Ectodermal cell (in vitro differentiated cells): ENCODE results near the gene KCNK16. TPM values are rescaled to one million over a fixed set of nuclear protein-coding genes. Genes with fewer than 3 reads are reported as not detected.

Source experiments
- H3K27ac ChIP-seq: 2 replicates; pipeline ENCODE4 v1.7.0; 2013; ENCODE audit warnings: mild to moderate bottlenecking, low read depth, low read length; ENCODE audit not compliant: insufficient read depth, poor library complexity, severe bottlenecking
- H3K27me3 ChIP-seq: 2 replicates; pipeline ENCODE4 v1.7.0; 2013; ENCODE audit warnings: mild to moderate bottlenecking, low read length; ENCODE audit not compliant: insufficient read depth, control insufficient read depth, poor library complexity, severe bottlenecking
- H3K36me3 ChIP-seq: one replicate; pipeline ENCODE4 v1.7.0; 2013; ENCODE audit warnings: low read length; ENCODE audit not compliant: control insufficient read depth, insufficient read depth
- H3K4me1 ChIP-seq: one replicate; pipeline ENCODE4 v1.7.0; 2013; ENCODE audit warnings: low read length; ENCODE audit not compliant: control insufficient read depth, insufficient read depth
- H3K4me3 ChIP-seq: 2 replicates; pipeline ENCODE4 v1.7.0; 2013; ENCODE audit warnings: low read depth, low read length, control low read depth; ENCODE audit not compliant: insufficient read depth
- H3K9me3 ChIP-seq: 2 replicates; pipeline ENCODE4 v1.7.0; 2013; ENCODE audit warnings: mild to moderate bottlenecking, low read length, moderate library complexity; ENCODE audit not compliant: control insufficient read depth
- WGBS, 2 experiments: methylation state at CpG; one replicate each; pipeline ENCODE4 v1.1.7; 2013; ENCODE audit warnings: missing lambda C conversion rate in 2 of 2; 5-methylcytosine and 5-hydroxymethylcytosine counted together
- polyA plus RNA-seq, 4 experiments: library from polyadenylated mRNA; stranded (reverse); fragments of 50-300 nt; gene quantifications; one replicate each; pipeline ENCODE4 v1.2.3, GENCODE V29; 2013

The KCNK16 gene
- not detected for polyA plus RNA-seq (2013, experiment 1 of 4)
- not detected for polyA plus RNA-seq (2013, experiment 2 of 4)
- polyA plus RNA-seq (2013, experiment 3 of 4): not detected
- not detected for polyA plus RNA-seq (2013, experiment 4 of 4)

DNA sequence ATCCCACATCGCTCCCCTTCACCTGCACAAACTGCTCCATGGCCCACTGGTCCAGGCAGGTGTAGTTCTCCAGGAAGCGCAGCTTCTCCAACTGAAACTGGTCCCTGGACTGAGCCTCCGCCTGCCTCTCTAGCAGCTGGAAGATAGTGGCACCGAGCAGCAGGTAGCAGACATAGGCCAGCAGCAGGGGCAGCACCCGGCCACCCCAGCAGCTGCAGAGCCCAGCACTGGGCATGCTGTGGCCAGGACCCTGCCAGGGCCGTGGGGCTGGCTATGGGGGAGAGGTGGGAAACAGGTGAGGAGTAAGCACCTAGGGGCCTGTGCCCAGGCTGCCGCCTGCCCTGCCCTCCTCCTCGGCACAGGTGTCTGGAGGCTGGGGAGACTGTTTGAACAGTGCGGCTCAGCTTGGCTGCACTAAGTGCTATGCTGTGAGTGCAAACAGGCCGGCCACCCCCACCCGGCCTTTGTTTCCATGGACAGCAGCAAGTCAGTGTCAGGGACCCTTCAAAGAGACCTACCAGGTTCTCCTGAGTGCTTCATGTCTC is at the start of gene KCNK16:
KCNK16 (minus strand) TSS at position 397 of the 545 bp plus-strand sequence; CDS start at position 235, 162 bp downstream.
- Histone ChIP-seq H3K27me3 (peaks cover 3% of the 10 kb centered on the region), H3K4me1 (no peaks in the 10 kb centered on the region), H3K4me3 (no peak within 1 kb of the TSS), H3K27ac (no peak within 1 kb of the TSS), H3K9me3 (no peaks in the 10 kb centered on the region), H3K36me3 (no peaks in the 10 kb centered on the region)
- 88% methylated on average over 11 of the region's 11 CpGs for WGBS, 2 experiments

DNA sequence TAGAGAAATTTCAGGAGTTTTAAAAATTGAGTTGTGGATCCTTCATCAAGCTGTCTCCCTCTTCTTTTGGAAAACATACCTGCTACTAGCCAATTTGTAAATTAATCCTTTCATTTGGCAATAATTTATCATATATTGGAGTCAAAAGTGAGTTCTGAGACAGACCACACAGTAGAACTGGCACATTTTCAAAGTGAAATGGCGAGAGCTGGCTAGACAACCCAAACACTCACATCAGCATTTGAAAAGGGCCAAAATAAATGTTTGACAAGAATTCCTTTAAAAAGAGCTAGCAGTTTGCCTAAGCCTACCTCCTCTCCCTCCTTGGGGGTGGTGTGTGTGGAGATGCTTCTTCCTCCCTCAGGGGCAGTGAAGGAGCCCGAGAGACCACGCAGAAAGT is 47.9 kb upstream of the KCNK16 start:
- 86 to 94% methylated on average over 3 of the region's 3 CpGs for WGBS, 2 experiments
- Histone ChIP-seq H3K27me3 (no peaks in the 10 kb centered on the region), H3K36me3 (no peaks in the 10 kb centered on the region), H3K4me3 (no peak overlapping the region), H3K9me3 (no peaks in the 10 kb centered on the region), H3K27ac (no peak overlapping the region), H3K4me1 (no peaks in the 10 kb centered on the region)

DNA sequence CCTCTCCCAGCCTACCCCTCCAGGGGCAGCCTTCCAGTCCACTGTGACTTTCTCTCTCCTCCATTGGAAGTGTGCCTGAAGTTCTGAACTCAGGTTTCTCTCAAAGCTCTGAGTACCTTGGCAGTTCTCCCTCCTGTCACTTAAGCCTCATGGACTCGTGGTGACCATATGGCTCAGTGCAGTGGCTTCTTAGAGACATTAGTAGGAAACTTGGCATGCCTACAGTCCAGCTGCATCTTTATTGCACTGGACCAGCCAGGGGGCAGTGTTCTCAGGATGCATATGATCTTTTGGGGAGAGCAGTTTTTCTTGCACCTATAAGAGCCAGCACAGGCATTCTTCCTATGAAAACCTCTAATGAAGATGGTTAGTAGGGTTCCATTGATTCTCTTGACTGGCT is 47.5 kb upstream of the KCNK16 start:
- Histone ChIP-seq H3K27ac (no peak overlapping the region), H3K27me3 (no peaks in the 10 kb centered on the region), H3K4me3 (no peak overlapping the region), H3K4me1 (no peaks in the 10 kb centered on the region), H3K9me3 (no peaks in the 10 kb centered on the region), H3K36me3 (no peaks in the 10 kb centered on the region)
- WGBS, 2 experiments: 80 to 100% methylated on average over 1 of the region's 1 CpG

DNA sequence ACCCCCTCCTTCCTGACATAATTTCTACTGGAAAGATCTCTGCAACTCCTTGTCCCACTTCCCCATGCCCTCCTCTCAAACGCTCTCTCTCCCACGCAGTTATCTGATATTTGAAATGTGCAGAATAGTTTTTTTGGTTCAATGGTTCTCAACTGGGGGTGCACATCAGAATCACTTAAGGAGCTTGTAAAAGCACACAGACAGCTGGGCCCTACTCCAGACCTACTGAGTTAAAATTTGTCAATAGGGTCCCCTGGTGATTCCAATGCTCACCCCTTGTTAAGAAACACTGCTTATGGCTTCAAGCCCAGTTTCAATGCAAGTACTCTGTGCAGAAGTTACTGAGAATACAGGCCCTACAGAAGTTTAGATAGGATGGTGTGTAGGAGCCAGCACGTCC is 45.2 kb upstream of the KCNK16 start:
- H3K4me3 ChIP-seq: no peak overlapping the region
- H3K27me3 ChIP-seq: no peaks in the 10 kb centered on the region
- 94 to 97% methylated on average over 3 of the region's 3 CpGs for WGBS, 2 experiments
- H3K27ac ChIP-seq: no peak overlapping the region
- no peaks in the 10 kb centered on the region for H3K36me3 ChIP-seq
- no peaks in the 10 kb centered on the region for H3K4me1 ChIP-seq
- no peaks in the 10 kb centered on the region for H3K9me3 ChIP-seq

DNA sequence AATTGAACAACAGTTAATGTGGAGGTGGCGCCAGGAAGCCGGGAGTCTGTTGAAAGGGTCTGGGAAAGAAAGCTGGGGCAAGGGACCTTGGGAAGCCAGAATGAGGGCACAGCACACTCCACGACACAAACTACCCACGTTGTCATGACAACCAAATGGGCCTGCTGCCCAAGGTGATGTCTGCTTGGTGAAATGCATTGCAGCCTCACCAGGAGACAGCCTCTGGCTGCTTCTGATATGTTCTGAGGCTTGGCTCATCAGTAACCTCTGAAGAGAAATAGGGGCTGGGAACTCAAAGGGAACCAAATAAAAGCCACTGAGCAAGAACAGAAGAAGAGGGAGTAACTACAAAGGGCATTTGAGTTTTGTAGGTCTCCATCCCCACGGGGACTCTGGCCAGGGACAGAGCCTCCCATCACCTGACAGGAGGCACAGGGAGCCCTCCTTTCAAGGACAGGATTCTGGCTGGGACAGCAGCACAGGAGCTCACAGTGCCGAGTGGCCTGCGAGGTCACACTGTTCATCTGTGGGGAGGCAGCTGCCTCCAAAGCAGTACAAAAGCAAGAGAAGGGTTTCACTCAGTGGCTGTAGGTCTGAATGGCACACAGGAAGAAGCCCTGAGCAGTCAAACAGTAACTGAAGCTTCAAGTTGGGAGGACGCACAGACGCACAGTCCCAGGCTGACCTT is 44.6 kb upstream of the KCNK16 start:
- Histone ChIP-seq H3K36me3 (no peaks in the 10 kb centered on the region), H3K27me3 (no peaks in the 10 kb centered on the region), H3K4me1 (peaks cover 4% of the 10 kb centered on the region), H3K4me3 (no peak overlapping the region), H3K9me3 (no peaks in the 10 kb centered on the region), H3K27ac (no peak overlapping the region)
- WGBS, 2 experiments: 85 to 87% methylated on average over 9 of the region's 9 CpGs

DNA sequence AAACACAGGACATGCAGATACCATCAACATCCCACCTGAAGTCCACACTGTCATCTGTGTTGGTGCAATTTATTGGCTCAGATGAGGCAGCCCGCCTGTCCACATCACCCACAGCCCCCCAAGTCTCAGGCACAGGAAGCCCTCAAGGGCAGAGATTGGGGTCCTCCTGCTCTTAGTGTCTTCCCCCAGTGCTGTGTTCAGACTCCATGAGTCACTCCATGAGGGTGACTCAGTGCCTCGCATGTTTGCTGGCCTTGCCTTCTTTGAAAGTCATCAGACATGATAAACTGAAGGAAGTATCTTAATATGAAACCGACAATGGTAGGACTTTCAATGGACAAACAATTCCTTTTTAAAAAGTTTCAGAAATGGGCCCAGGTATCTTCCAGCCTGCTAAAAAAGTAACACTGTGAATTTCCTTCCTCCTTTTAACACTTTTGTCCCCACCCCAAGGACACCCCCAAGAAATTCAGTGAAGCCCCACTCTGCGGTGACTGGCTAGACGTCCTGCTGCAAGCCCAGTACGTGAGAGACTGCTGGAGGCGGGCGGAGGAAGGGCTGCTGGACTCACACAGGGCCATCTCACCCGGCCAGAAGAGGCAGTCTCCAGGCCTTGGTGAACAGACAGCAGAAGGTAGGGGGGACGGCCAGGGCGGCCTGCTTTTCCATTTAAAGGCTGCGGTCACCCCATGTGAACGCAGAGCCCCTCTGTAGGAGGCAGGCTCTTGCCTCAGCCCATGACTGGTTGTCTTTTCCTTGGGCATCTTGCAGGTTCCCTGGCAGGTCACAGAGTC is 43.0 kb upstream of the KCNK16 start:
- H3K27me3 ChIP-seq: no peaks in the 10 kb centered on the region
- H3K9me3 ChIP-seq: no peaks in the 10 kb centered on the region
- no peak overlapping the region for H3K27ac ChIP-seq
- peaks cover 5% of the 10 kb centered on the region for H3K4me1 ChIP-seq
- no peaks in the 10 kb centered on the region for H3K36me3 ChIP-seq
- WGBS, 2 experiments: 82 to 83% methylated on average over 13 of the region's 13 CpGs
- no peak overlapping the region for H3K4me3 ChIP-seq

DNA sequence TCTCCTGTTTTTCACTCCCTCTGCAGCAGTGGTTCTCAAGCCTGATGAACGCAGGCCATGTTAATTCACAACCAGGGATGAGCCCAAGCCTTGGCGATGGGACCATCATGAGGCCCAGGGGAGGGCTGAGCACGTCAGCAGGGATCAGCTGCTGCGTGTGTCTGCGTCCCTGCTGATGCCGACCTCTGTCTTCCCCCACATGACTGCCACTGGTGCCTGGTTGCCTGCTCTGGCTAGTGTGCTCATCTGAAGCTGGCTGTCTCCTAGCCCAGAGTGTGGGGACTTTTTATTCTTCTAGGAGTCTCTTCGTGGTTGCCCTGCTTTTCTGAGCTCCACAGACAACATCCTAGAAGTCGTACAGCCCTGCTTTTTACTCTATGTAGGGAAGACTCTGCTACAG is 40.8 kb upstream of the KCNK16 start:
- Histone ChIP-seq H3K4me3 (no peak overlapping the region), H3K27ac (no peak overlapping the region), H3K27me3 (no peaks in the 10 kb centered on the region), H3K4me1 (peaks cover 5% of the 10 kb centered on the region), H3K9me3 (no peaks in the 10 kb centered on the region), H3K36me3 (no peaks in the 10 kb centered on the region)
- WGBS, 2 experiments: 90 to 93% methylated on average over 8 of the region's 8 CpGs

DNA sequence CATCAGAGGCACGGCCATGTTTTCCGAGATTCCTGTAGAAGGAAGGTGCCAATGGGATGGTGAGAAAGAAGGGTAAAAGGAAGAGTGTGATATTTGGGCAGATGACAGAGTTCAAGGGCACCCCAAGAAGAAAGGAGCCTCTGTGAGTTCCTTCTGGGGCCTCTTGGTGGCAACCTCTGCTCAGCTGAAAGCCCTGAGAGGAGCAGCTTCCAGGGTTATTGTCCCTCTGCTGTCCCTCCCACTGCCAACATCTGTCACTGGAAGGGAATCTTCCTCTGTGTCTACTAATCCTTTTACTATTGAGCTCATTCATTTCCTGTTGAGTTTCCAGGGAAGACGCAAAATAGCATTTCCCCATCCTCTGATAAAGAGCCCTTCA is 40.0 kb upstream of the KCNK16 start:
- Histone ChIP-seq H3K36me3 (no peaks in the 10 kb centered on the region), H3K27me3 (no peaks in the 10 kb centered on the region), H3K4me3 (no peak overlapping the region), H3K27ac (no peak overlapping the region), H3K9me3 (no peaks in the 10 kb centered on the region), H3K4me1 (peaks cover 5% of the 10 kb centered on the region)
- WGBS, 2 experiments: 65 to 68% methylated on average over 3 of the region's 3 CpGs

DNA sequence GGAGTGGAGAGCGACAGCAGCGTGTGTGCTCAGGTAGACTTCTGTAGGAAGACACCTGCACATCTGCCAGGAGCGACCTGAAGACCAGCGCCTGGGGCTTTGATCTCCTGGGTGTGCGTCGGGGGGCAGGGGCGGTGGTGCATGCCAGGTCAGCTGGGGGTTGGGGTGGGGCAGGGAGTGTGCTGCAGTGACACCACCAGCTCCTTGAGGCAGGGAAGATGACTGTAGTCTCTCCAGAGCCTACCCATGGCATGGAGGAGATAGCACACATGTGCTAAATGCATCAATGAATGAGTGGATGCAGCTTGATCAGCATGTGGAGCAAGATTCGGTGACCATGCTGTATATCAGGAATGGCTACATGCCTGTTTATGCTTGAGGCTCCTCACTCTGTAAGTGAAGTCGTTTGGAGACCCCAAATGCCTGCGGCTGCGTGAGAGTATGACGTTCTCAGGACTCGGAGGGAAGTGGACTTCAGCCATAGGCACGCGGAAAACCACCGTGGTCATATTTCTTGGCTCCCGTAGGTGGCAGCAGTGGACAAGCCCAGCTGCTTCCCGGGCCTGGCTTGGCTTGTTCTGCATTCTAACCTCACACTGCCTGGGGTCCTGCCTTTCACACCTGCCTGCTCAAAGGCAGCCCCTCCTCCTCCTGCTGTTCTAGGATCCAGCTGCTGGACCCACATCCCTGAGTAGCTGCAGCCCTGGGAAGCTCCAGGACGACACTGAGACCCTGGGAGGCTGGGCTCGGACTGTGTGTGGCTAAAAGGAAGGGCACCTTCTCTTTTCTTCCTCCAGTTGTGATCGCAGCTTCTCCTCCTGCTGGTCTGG is 39.4 kb upstream of the KCNK16 start:
- Histone ChIP-seq H3K9me3 (no peaks in the 10 kb centered on the region), H3K4me3 (no peak overlapping the region), H3K4me1 (peaks cover 5% of the 10 kb centered on the region), H3K27me3 (no peaks in the 10 kb centered on the region), H3K36me3 (no peaks in the 10 kb centered on the region), H3K27ac (no peak overlapping the region)
- WGBS, 2 experiments: 44% methylated on average over 21 of the region's 21 CpGs
